Stimulated activated CD8-positive, alpha-beta memory T cell treated with anti-CD3 and anti-CD28 coated beads, Interleukin-12 subunit alpha, Interleukin-12 subunit beta, amount 100 ng/mL, for 24 hours (primary cell): ENCODE measurements around the gene OR8H3.
"Not testable (repeated sequence)": the region's sequence is repeated elsewhere in the genome, so short reads cannot be mapped to it uniquely, and the experiment has no call there.

Source experiments
- DNase-seq: peaks from one replicate; pipeline ENCODE4 v3.0.0-alpha.2; 2020; ENCODE audit errors: extremely low read depth

OR8H3 gene, protein sequence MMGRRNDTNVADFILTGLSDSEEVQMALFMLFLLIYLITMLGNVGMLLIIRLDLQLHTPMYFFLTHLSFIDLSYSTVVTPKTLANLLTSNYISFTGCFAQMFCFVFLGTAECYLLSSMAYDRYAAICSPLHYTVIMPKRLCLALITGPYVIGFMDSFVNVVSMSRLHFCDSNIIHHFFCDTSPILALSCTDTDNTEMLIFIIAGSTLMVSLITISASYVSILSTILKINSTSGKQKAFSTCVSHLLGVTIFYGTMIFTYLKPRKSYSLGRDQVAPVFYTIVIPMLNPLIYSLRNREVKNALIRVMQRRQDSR

GRCh38 chr11:56122073-56122472 is at the start of gene OR8H3:
Gene OR8H3, plus strand, starts transcription at chr11:56122373. Its CDS starts 0 bp downstream, at chr11:56122373.
- no peak for DNase-seq

DNA sequence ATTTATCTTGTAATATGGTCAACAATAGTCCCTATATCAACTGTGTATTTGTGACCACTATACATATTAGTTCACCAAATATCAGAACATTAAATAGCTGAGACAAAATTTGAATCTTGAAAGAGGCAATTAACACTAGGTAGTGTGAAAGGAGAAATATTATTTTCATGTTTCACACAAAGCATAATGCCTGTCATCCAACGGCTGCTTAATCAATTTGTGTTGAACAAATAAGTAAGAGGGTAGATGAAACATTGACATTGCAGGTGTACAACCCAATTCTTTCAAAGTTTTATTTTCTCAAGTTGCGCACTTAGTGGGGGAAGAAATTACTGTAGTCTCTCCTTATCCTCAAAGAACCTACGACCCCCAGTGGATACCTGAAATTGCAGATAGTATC is 32.5 kb upstream of the OR8H3 start:
- no peak for DNase-seq

- DNase-seq = no peak
Observed at GRCh38 chr11:56093008-56093407, 29.2 kb upstream of the OR8H3 start, which contains the start of gene OR8I2. Gene OR8I2, plus strand, starts transcription at chr11:56093308. Its CDS starts 0 bp downstream, at chr11:56093308.

DNA sequence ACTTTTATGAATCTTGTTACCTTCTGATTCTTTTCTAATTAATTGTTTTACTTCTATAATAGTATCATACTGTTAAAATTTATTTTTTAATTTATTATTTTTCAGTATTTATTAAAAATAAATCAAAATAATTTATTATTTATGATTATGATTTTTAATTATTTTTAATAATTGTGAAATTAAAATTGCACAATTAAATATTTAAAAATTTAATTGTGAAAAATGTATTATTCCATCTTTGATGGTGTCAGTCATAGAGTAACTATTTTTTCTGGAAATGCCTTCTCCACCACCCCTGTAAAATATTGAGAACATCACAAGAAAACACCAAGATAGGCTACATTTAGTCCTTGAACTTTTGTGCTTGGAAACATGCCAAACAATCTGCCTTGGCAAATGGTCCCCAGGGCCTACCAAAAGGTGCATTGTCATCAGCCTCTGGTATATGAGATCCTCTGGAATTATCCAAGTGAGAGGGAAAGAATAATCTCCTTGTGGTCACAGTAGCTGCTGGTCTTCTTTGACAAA is 18.9 kb upstream of the OR8H3 start, which contains the start of gene OR8H2:
OR8H2 (plus strand) TSS at position 478 of the 528 bp plus-strand sequence. CDS start 1,356 bp downstream, outside the sequence.
- DNase-seq = no peak

- no peak for DNase-seq
Observed at GRCh38 chr11:56140151-56140661, 18.0 kb downstream of the OR8H3 start, which contains the start of gene OR8J3. Gene OR8J3, minus strand, starts transcription at chr11:56140201. Its CDS starts 2,483 bp downstream, at chr11:56137718.

GRCh38 chr11:56143681-56144080 is 21.5 kb downstream of the OR8H3 start:
- DNase-seq = not testable (repeated sequence)

GRCh38 chr11:56151376-56151775 is 29.2 kb downstream of the OR8H3 start:
- DNase-seq = no peak

DNA sequence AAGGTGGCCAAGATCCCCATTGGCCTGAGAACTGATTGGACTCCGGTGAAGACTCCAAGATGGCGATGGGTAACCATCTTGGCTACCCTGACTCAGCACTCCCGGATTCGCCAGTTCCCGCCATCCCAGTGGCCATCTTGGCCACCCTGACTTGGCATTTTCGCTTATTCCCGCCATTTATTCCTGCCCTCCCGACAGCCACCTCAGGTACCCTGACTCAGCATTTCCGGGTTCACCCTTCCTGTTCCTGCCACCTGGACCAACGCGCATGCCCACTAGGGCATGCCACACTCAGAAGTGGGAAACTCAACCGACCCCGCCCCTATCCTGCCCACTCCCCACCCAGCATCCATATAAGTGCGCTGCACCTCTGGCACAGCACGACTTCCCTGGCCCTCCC is 30.2 kb downstream of the OR8H3 start:
- DNase-seq = no peak

GRCh38 chr11:56160217-56160616 is 38.0 kb downstream of the OR8H3 start, which contains the start of gene OR8K5:
Gene OR8K5, minus strand, starts transcription at chr11:56160317. Its CDS starts 0 bp downstream, at chr11:56160317.
- no peak for DNase-seq

GRCh38 chr11:56163804-56164203 is 41.6 kb downstream of the OR8H3 start:
- no peak for DNase-seq

DNA sequence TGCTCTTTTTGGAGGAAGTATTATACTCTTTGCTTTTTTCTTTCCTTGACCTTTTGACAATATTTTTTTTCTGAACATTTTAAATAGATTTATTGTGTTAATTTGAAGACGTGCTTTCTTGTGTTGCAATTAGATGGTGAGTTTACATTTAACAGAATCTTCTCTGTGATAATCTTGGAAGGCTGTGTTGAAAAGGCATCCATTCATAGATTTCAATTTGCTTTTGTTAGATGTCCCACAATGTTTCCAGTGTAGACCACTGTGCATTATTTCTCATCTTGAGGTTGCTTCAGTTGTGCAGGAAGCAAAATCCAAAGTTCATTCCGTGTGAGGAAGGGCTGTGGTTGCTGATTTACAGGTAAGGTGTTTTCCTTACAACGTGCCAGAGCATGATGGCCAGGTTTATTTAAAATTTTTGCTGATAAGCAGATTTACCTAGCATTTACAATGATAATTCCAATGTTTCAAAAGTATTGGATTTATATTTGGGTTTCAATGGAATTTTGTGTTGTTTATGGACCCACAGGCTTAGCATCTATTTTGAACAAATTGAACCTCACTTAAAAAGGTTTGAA is 50.2 kb downstream of the OR8H3 start:
- DNase-seq = no peak
